Panc1 (cell line): Measurements from ENCODE around the gene HTR4.

Source experiments
- CTCF ChIP-seq: fragments of 450-650 bp; IDR thresholded peaks from 2 replicates; pipeline ENCODE4 v1.5.1; 2017; ENCODE audit warnings: mild to moderate bottlenecking
- POLR2AphosphoS5 ChIP-seq: IDR thresholded peaks from 2 replicates; pipeline ENCODE4 v1.6.1; 2012; ENCODE audit warnings: mild to moderate bottlenecking, low read depth, low read length, moderate library complexity

GRCh38 chr5:148523139-148523538 lies 131.2 kb downstream of the HTR4 start:
- peak; percentile 18; the same call in 1 of the 2 replicates for TF ChIP-seq CTCF
- TF ChIP-seq POLR2AphosphoS5, result no peak
